ENCODE results near the gene ULK4. TPM values are rescaled to one million over a fixed set of nuclear protein-coding genes. Genes with fewer than 3 reads are reported as not detected.

ULK4 gene
- total RNA-seq, 2 donors from 2014 or later, result 28.7 to 38.4 TPM

- Histone ChIP-seq H3K4me1 (ENCODE audit: control insufficient read depth in 1 of 2, low read depth in 2 of 2) (peaks cover 0 to 15% of the 10 kb centered on the region in 2 donors), H3K36me3 (no peaks in the 10 kb centered on the region), H3K4me3 (no peak overlapping the region), H3K27ac (no peak overlapping the region), H3K27me3 (replicated peaks; ENCODE audit: insufficient read depth) (no peaks in the 10 kb centered on the region), H3K9me3 (no peaks in the 10 kb centered on the region)
- no peak for TF ChIP-seq CTCF (IDR thresholded peaks at IDR 0.05)
- DNase-seq (ENCODE audit: low spot score) (no peak), ATAC-seq (ENCODE audit: insufficient number of reproducible peaks, low FRiP score, low read depth) (no peak)
Observed at GRCh38 chr3:41690766-41691563, 270.9 kb downstream of the ULK4 start.

GRCh38 chr3:41688595-41689380 lies 273.1 kb downstream of the ULK4 start:
- H3K36me3 ChIP-seq, result no peaks in the 10 kb centered on the region
- TF ChIP-seq CTCF (IDR thresholded peaks at IDR 0.05), result no peak
- DNase-seq (ENCODE audit: low spot score), result no peak
- no peak overlapping the region for H3K4me3 ChIP-seq
- H3K27me3 ChIP-seq (replicated peaks; ENCODE audit: insufficient read depth), result no peaks in the 10 kb centered on the region
- ATAC-seq (ENCODE audit: insufficient number of reproducible peaks, low FRiP score, low read depth), result no peak
- H3K4me1 ChIP-seq (ENCODE audit: control insufficient read depth in 1 of 2, low read depth in 2 of 2), result peaks cover 5 to 15% of the 10 kb centered on the region in 2 donors
- H3K9me3 ChIP-seq, result no peaks in the 10 kb centered on the region
- no peak overlapping the region for H3K27ac ChIP-seq

GRCh38 chr3:41684797-41685735 lies 276.8 kb downstream of the ULK4 start:
- Histone ChIP-seq H3K27ac (no peak overlapping the region), H3K4me1 (ENCODE audit: control insufficient read depth in 1 of 2, low read depth in 2 of 2) (peaks cover 5 to 15% of the 10 kb centered on the region in 2 donors), H3K4me3 (no peak overlapping the region), H3K36me3 (no peaks in the 10 kb centered on the region), H3K27me3 (replicated peaks; ENCODE audit: insufficient read depth) (no peaks in the 10 kb centered on the region), H3K9me3 (no peaks in the 10 kb centered on the region)
- ATAC-seq (ENCODE audit: insufficient number of reproducible peaks, low FRiP score, low read depth) (no peak), DNase-seq (ENCODE audit: low spot score) (no peak)
- no peak for TF ChIP-seq CTCF (IDR thresholded peaks at IDR 0.05)

GRCh38 chr3:41683666-41684350 lies 278.1 kb downstream of the ULK4 start:
- Histone ChIP-seq H3K27me3 (replicated peaks; ENCODE audit: insufficient read depth) (no peaks in the 10 kb centered on the region), H3K4me3 (no peak overlapping the region), H3K36me3 (no peaks in the 10 kb centered on the region), H3K9me3 (no peaks in the 10 kb centered on the region), H3K27ac (no peak overlapping the region), H3K4me1 (ENCODE audit: control insufficient read depth in 1 of 2, low read depth in 2 of 2) (peaks cover 5 to 8% of the 10 kb centered on the region in 2 donors)
- TF ChIP-seq CTCF (IDR thresholded peaks at IDR 0.05), result no peak
- ATAC-seq (ENCODE audit: insufficient number of reproducible peaks, low FRiP score, low read depth) (no peak), DNase-seq (ENCODE audit: low spot score) (no peak)
